Activated T-cell treated with anti-CD3 and anti-CD28 coated beads for 48 hours (primary cell): ENCODE data around the gene DDR1.
"Not testable (repeated sequence)": the region's sequence is repeated elsewhere in the genome, so short reads cannot be mapped to it uniquely, and the experiment has no call there.

ENCODE experiments used
- DNase-seq: peaks from one replicate; pipeline ENCODE4 v3.0.0-alpha.2; 2020; ENCODE audit warnings: low read depth

Gene DDR1

DNA sequence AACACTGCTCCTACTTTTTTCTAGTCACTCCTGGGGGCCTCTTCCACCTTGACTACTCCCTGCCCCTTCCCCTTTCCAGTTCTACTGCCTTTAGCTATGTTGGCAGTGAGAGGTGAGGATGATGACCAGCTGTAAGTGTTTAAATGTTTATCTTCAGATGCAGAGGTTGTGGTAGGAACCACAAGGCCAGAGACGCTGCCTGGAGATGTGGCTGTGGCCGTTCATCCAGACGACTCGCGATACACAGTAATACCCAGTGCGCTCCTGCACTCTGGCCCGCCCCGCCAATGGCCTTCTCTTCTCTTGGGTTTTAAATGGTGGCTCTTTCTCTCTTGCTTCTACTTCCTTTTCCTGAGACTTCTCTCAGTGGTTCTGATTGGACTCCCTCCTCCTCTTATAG is 34.4 kb downstream of the DDR1 start:
- DNase-seq = no peak

DNA sequence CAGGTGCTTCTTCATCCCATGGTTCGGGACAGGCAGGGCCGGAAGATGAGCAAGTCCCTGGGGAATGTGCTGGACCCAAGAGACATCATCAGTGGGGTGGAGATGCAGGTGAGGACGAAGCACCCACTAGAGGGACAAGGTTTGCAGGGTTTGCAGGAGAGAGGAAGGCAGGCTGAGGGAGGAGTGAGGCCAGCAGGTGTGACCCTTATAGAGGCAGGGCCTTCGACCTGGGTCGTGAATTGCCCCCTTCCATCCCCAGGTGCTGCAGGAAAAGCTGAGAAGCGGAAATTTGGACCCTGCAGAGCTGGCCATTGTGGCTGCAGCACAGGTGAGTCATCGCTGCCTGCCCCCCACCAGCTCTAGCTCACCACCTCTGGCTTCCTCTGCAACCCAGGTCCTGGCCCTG is 38.1 kb downstream of the DDR1 start:
- no peak for DNase-seq

DNA sequence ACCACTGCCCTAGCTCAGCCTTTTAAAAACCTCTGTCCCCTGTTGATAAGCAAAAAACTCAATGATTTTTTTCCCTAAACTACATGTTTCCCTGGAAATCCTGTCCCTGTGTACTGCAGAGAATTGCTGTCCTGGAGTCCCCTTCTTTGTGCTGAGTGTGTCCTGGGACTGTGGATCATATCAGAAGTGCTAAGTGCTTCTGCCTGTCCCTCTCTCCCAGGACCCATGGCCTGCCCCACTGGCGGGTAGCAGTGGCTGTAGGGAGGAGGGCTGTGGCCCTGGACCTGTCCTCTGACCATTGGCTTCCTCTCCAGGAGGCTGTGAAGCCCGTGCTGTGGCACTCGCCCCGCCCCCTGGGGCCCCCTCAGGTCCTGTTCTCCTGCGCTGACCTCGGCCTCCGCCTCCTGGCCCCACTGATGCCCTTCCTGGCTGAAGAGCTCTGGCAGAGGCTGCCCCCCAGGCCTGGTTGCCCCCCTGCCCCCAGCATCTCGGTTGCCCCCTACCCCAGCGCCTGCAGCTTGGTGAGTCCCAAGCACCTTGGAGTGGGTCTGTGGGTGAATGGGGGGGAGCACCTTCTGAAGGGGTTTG is 39.8 kb downstream of the DDR1 start:
- DNase-seq = not testable (repeated sequence)

DNA sequence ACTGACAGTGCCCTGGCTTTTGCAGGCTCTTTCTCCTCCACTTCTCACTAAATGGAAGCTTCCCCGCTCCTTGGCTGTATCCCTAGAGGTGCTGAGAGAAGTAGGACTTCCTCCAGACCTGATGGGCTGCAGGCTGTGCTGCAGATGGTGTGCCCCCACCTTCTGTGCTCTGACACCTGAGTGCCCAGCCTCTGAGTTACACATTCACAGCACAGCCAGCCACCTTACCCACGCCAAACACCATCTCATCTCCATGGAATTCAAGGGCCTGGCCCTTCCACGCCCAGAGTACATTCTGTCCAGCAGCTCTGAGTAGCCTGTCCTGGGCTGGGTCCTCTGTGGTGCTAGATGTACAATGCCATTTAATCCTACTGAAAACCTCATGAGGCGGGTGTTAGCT is 42.3 kb downstream of the DDR1 start:
- DNase-seq = no peak

DNA sequence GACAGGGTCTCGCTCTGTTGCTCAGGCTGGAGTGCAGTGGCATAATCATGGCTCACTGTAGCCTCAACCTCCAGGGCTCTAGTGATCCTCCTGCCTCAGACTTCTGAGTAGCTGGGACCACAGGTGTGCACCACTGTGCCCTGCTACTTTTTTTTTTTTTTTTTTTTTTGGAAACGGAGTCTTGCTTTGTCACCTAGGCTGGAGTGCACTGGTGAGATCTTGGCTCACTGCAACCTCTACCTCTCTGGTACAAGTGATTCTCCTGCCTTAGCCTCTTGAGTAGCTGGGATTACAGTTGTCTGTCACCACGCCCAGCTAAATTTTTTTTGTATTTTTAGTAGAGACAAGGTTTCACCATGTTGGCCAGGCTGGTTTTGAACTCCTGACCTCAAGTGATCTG is 42.8 kb downstream of the DDR1 start:
- DNase-seq = not testable (repeated sequence)

DNA sequence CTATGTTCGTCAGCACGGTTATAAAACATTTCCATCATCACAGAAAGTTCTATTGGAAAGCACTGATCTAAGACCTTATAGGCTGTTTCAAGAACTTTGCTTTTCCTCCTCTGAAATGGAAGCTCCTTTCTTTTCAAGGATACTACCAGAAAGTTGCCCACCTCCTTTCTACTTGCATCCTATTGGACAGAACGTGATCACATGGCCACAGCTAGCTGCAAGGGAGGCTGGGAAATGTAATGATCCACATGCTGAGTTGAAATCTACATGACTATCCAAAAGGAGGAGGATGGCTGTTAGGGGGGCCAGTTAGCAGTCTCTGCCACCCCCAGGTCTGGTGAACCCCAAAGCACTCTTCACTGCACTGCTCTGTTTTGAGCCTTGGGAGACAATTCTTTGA is 44.4 kb downstream of the DDR1 start:
- no peak for DNase-seq

DNA sequence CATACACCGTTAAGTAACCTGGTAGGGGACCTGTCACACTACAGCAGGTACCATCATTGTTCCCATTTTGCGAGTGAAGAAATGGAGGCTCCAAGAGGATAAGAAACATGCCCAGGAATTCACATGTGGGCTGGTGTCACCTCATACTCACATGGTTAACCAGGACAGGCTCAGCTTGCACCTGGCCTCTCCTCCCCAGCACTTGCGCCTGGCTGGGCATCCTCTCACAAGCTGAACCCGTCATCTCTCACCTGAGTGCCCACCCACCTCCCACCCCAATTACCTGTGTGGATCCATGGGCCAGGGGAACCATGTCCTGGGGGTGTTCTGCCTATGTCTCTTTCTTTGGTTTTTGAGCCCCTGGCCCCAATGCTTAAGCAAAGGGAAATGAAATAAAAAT is 46.2 kb downstream of the DDR1 start:
- no peak for DNase-seq

DNA sequence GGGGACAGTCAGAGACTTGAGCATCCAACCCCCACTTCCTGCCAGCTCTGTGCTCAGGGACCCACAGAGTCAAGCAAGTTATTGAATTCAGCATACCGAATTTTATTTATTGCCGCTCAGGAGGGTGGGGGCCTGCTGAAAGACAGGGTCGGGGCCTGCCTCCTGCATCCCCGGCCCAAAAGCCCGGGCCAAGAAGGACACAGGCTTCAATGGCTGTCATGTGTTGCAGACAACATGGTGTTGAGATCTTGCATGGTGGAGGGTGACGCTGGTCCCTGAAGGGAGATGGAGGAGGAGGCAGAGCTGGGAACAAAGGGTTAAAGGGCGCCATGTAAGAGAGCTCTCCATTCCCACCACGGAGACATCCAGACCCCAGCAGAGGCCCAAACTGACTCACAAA is 47.0 kb downstream of the DDR1 start:
- no peak for DNase-seq

DNA sequence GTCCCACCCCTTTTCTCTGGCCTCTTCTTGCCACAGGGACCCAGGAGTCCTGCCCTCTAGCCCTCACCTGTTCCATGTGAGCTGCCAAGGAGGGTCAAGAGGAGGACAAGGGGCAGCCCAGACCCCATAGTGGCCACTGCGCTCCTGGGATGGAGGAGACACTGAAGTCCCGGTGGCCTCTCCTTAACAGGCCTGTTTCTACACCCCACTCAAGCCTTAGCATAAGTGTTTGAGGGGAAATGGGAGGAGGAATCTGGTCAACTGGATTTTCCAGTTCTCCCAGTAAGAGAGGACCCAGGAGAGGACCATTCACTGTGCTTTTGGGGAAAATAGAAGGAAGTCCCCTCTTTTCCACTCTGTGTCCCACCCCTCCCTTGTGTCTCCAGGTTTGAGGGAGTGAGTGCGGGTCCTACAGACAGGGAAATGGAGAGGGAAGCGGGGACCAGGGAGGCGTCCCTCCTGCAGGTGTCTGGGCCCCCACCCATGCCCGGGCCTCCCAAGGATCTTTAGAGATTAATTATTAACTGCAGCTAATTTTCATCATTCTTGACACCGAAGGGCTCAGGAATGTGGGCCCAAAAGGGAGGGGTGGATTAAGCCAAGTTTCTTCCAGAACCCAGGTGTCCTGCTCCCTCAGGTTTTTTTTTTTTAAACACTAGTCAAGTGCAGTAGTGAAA is 47.8 kb downstream of the DDR1 start, which contains the start of gene SFTA2:
Gene SFTA2 (minus strand): TSS at position 202 of the 677 bp plus-strand sequence. CDS start 74 bp downstream, at position 128.
- DNase-seq = no peak

DNA sequence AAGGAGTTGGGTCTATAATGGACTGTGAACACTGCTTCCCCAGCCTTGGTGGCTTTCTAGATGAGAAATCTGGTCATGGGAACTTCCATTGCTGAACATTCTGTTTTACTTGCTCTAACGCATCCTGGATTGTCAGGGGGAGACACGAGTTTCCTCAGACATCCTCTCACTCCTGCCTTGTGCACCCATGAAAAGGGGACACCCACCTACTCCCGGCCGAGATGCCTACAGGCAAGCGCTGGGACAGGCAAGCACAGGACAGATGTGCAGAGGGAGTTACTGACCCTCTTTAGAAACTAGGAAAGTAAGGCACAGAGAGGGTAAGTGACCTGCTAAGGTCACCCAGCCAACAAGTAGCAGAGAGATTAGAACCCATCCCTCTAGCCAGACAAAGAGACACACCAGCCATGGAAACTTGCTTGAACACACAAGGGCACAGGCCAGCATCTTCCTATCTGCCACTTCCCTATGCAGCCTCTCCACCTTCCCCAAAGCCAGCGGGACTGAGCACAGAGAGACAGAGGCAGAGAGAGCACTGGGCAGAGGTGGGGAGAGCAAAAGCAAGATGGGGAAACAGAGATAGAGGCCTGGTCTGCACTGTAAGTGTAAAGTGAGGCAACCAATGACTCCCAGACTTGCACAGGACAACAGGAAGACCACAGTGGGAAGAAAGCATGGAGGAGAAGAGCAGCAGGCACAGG is 48.5 kb downstream of the DDR1 start:
- no peak for DNase-seq

DNA sequence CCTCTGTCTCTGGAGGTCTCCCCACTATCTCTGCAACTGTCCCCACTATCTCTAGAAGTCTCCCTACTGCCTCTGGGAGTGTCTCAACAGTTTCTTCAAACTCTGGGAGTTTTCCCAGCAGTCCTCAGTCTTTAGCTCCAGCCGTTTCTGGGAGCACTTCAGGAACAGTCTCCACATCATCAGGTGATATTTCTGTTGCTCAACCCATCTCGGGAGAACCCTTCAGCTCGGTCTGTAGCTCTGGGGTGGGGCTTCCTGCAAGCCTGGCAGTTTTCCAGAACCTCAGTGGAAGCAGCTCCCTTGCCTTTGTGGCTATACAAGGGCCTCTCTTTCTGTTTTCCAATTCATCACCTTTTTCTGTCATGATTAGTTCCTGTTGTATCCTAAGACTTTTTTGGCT is 50.7 kb downstream of the DDR1 start:
- no peak for DNase-seq

DNA sequence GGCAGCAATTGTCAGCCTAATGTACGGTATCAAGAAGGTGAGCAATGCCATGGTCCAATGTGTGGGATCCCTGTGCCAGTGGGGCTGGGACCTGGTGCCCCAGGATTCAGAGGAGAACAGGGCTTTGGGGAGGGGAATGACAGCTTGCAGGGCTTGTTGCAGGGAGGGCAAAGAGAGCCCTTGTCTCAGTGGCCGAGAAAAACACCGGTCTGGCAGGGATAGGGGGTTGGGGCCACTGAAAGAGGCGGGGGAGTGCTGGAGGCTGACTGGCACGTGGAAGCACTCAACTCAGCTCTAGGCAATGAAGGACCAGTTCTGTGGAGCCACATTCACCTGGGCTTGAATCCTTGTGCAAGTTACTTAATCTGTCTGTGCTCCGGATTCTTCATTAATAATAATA is 52.9 kb downstream of the DDR1 start:
- DNase-seq = no peak

DNA sequence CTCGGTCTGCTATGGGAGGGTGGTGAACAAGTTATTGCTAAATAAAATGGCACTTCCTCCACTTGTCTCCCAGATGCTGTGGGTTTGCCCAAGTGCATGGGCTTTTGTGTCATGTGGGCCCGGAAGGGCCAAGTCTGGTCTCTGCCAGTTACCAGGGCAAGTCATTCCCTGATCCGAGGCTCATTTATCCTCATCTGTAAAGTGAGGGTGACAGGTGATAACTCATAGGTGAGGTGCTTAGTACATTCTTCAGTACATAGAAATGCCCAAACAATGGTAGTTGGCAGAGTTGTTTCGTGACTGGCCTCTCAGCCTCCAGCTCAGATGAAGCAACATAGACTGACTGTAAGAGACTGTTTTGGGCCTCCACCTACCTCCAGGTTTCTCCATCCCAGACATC is 54.4 kb downstream of the DDR1 start:
- DNase-seq = no peak

DNA sequence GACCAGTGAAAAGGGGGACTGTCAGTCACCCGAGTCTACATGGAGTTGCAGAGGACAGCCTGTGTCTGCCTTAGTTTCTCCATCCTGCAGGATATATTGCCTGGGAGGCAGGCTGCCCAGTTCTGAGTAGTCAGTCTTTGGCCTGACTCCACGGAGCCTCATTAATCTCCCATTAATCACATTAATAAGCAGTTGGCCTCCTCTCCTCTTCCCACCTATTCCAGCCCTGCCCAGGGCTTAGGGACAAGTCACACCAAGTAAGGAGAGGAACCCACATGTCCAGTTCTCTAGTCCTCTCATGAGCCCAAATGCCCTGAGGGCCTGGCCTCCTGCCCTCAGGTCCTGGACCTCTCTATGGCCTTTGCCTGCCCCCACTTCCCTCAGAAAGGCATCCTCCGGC is 55.2 kb downstream of the DDR1 start:
- DNase-seq = no peak

DNA sequence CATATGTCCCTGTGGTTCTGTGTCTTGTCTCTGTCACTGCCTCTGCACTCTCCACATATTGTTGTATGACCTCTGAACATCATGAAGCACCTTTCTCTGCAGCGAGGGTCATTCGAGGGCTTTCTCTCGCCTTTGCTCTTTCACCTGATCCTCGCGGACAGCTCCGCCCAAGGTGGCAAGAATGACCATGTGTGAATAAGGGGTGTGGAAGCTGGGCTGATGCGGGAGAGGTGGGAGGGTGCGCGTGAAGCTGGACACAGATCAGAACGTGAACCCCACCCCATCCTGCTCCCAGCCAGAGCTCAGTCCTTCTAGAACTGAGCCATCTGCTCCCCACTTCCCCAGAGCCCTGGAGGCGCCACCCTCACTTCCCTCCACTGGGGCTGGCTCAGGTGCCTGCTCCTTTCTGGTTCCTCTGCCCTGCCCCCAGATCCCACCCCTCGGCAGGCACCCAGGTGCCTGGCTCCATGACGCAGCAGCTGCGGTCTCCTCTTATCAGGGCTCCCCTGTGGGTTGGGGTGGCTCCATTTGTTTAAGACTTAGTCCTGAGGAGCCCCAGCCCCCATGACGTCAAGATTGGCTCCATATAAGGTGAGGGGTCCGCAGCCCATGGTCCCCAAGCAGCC is 56.2 kb downstream of the DDR1 start, which contains the start of gene MUCL3:
Gene MUCL3 (plus strand): TSS at position 613 of the 626 bp plus-strand sequence. CDS start 27 bp downstream, outside the sequence.
- DNase-seq = no peak

DNA sequence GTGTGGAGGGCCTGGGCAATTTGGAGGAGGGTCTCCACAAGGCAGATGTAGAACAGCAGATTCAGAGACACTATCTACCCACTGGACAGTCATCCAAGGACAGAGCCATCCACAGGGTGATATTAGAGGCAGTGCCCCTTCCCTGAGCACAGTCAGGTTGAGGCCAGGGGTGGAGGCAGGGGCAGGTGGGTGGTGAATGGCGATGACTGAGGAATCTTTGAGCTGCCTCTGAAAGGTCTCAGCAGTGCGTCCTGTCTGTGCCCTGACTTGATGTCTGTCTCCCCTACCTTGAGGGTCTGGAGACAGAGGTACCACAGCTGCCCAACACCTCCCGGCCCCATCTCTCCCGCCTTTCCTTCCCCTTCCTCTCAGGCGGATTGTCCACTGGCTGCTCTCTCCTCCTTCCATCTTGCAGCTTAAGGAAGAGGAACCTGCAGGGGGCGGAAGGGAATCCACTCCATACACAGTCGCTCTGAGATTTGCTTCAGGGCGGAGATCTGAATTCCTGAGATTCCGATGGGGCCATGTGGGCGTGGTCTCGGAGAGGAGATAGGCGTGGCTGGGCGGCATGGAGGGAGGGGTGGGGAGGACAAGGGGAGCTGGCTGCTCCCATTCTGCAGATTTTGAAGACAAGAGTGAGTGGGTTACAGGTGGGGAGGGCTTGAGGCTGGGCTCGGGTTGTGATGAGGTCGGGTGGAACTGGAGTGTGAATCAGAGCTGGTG is 58.2 kb downstream of the DDR1 start:
- DNase-seq = no peak

DNA sequence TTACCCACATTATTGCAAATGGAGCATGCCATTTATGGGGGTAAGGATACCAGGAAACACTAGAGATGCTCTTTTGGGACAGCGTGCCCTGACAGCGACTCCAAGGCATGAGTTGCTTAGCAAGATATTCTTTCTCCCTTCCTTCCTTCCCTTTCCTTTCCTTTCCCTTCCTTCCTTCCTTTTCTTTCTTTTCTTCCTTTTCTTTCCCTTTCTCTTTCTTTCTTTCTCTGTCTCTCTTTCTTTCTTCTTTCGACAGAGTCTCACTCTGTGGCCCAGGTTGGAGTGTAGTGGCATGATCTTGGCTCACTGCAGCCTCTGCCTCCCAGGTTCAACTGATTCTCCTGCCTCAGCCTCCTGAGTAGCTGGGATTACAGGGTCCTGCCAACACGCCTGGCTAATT is 59.7 kb downstream of the DDR1 start:
- no peak for DNase-seq

DNA sequence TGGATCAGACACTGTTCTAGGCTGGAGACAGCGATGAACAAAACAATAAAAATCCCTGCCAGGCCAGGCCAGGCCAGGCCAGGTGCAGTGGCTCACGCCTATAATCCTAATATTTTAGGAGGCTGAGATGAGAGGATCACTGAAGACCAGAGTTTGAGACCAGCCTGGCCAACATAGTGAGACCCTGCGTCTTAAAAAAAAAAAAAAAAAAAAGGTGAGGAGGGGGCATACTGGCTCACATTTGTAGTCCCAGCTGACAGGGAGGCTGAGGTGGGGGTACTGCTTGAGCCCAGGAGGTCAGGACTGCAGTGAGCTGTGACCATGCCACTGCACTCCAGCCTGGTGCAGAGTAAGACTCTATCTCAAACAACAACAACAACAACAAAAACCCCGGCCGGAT is 61.0 kb downstream of the DDR1 start:
- DNase-seq = no peak

DNA sequence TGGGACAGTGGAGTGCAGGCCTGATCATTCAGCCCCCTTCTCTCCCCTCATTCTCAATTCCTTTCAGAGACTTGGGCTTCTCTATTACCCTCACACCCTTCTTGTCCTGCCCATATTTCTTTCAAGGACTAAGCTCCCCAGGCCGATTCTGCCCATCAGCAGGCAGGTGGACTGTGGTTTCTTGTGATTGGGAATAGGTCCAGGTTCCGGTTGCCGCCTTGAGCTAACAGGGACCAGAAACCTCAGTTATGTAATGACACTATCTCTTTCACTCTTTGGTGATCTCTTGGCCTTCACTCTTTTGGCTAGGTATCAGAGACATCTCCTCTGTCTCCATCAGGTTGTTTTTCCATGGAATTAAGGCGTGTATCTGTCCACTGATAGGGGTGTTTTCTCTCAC is 62.9 kb downstream of the DDR1 start:
- DNase-seq = no peak

DNA sequence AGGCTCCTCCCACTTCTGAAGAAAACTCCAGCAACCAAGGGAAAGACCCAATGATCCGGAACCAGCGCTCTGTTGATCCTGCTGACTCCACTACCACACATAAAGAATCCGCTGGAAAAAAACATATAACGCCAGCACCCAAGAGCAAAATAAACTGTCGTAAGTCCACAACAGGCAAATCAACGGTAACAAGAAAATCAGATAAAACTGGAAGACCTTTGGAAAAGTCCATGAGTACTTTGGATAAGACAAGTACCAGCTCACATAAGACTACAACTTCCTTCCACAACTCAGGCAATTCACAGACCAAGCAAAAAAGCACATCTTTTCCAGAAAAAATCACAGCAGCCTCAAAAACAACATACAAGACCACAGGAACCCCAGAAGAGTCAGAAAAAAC is 64.5 kb downstream of the DDR1 start:
- no peak for DNase-seq
